Common myeloid progenitor, CD34-positive (primary cell): ENCODE results near the gene SPRED1.
A peak's percentile ranks its signal among the peaks of the same experiment; 100 is the strongest.
"Not testable (repeated sequence)": the region's sequence is repeated elsewhere in the genome, so short reads cannot be mapped to it uniquely, and the experiment has no call there.

Source experiments
- CTCF ChIA-PET: fragments of 350-600 bp; sonication (Branson Sonifier 250); formaldehyde crosslinking; loops from one replicate; lab custom pipeline; 2021; ENCODE audit warnings: antibody characterized with exemption; lab: Charles Lee
- POLR2A ChIA-PET: fragments of 350-600 bp; sonication (Branson Sonifier 250); formaldehyde crosslinking; loops from one replicate; lab custom pipeline; 2021; ENCODE audit warnings: antibody characterized with exemption; lab: Charles Lee
- DNase-seq, 3 donors: peaks; one replicate each; pipeline versions ENCODE4 v3.0.0 to v3.0.0-alpha.2; 2013
- H3K27ac ChIP-seq, 2 experiments: 1 replicate in 1 of 2; 2 replicates in 1 of 2; pipeline ENCODE4 v1.7.0; 2013; ENCODE audit warnings: inconsistent platforms in 2 of 2, low read length in 2 of 2, mild to moderate bottlenecking in 2 of 2, low read depth in 1 of 2, moderate library complexity in 1 of 2; ENCODE audit not compliant: severe bottlenecking in 2 of 2, insufficient read depth in 1 of 2, poor library complexity in 1 of 2
- H3K27me3 ChIP-seq, 5 experiments: replicated peaks in 2 of 5; 1 replicate in 3 of 5; 2 replicates in 2 of 5; pipeline versions ENCODE4 v1.6.1 to v1.7.0; 2013; ENCODE audit warnings: low read length in 4 of 5, mild to moderate bottlenecking in 2 of 5, moderate library complexity in 2 of 5, inconsistent platforms in 1 of 5; ENCODE audit not compliant: insufficient read depth in 5 of 5, control insufficient read depth in 4 of 5
- H3K36me3 ChIP-seq, 4 experiments: 1 replicate in 2 of 4; 2 replicates in 2 of 4; pipeline versions ENCODE4 v1.6.1 to v1.7.0; 2013; ENCODE audit warnings: low read length in 3 of 4, control low read depth in 1 of 4, mild to moderate bottlenecking in 1 of 4; ENCODE audit not compliant: control insufficient read depth in 4 of 4, insufficient read depth in 4 of 4
- H3K4me1 ChIP-seq, 4 experiments: 1 replicate in 3 of 4; 2 replicates in 1 of 4; pipeline versions ENCODE4 v1.6.1 to v1.7.1; 2013; ENCODE audit warnings: low read length in 3 of 4, mild to moderate bottlenecking in 3 of 4, control low read depth in 1 of 4, inconsistent platforms in 1 of 4, moderate library complexity in 1 of 4; ENCODE audit not compliant: control insufficient read depth in 4 of 4, insufficient read depth in 4 of 4; ENCODE audit errors: control extremely low read depth in 1 of 4
- H3K4me3 ChIP-seq, 7 experiments: 1 replicate in 4 of 7; 2 replicates in 3 of 7; pipeline versions ENCODE4 v1.5.1 to v1.7.0; 2013; ENCODE audit warnings: mild to moderate bottlenecking in 7 of 7, low read length in 6 of 7, moderate library complexity in 6 of 7, inconsistent platforms in 2 of 7, low read depth in 2 of 7, control low read depth in 1 of 7; ENCODE audit not compliant: insufficient read depth in 4 of 7, control insufficient read depth in 1 of 7; ENCODE audit errors: extremely low read depth in 1 of 7
- H3K9me3 ChIP-seq, 5 experiments: 1 replicate in 4 of 5; 2 replicates in 1 of 5; pipeline versions ENCODE4 v1.6.1 to v1.7.1; 2013; ENCODE audit warnings: low read length in 4 of 5, mild to moderate bottlenecking in 2 of 5, inconsistent platforms in 1 of 5, low read depth in 1 of 5, moderate library complexity in 1 of 5; ENCODE audit not compliant: control insufficient read depth in 4 of 5, insufficient read depth in 2 of 5; ENCODE audit errors: control extremely low read depth in 1 of 5
- WGBS: methylation state at CpG from one replicate; pipeline ENCODE4 v1.1.5; 2013; ENCODE audit not compliant: insufficient coverage; 5-methylcytosine and 5-hydroxymethylcytosine counted together

Gene SPRED1

DNA sequence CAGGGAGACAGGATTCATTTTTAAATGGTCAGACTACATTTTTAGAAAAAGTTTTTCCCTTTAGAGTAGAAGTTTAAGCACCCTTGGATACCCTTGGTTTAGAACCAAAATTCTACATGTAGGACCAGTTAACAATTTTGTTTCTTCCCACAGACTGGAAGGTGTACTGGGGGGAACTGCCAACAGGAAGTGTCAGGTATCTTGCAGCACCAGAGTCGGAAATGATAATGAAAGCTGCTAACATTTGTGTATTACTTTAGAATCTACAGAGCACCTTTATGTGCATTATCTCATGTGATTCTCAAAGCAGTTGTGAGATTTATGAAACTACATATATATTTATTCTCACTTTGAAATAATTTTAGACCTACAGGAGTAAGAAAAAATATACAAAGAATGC is 21.5 kb downstream of the SPRED1 start:
- H3K9me3 ChIP-seq = peaks cover 0 to 2% (median 0%) of the 10 kb centered on the region in 5 experiments
- ChIA-PET CTCF (no interaction called here), POLR2A (no interaction called here)
- no CpG with 5 or more reads among the region's 1 CpG for WGBS
- no peaks in the 10 kb centered on the region for H3K27me3 ChIP-seq
- no peak overlapping the region for H3K4me3 ChIP-seq
- H3K4me1 ChIP-seq = peaks cover 0 to 7% (median 1%) of the 10 kb centered on the region in 4 experiments
- H3K27ac ChIP-seq = no peak overlapping the region
- DNase-seq = peak in 2 of 3 donors; percentile 11 to 42
- peaks cover 0 to 2% (median 0%) of the 10 kb centered on the region in 4 experiments for H3K36me3 ChIP-seq

DNA sequence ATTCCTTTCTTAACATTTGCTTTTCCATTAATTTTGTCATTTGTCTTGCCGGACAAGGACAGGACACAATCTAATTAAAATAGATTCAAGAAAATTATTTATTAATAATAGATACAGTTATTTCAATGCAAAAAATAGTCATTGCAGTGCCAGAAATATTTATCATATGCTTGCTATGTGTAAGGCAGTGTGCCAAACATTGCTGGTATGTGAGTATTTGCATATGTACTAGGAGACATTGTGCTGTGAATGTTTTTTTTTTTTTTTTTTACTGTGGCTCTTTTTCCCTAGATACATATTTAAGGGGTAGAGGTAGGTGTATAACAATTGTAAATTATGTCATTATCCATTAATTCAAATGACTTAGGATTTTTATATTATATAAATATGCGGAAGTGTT is 23.3 kb downstream of the SPRED1 start:
- Histone ChIP-seq H3K4me3 (no peak overlapping the region), H3K9me3 (peaks cover 0 to 2% (median 0%) of the 10 kb centered on the region in 5 experiments), H3K27me3 (no peaks in the 10 kb centered on the region), H3K27ac (no peak overlapping the region), H3K36me3 (no peaks in the 10 kb centered on the region), H3K4me1 (peaks cover 0 to 7% (median 1%) of the 10 kb centered on the region in 4 experiments)
- POLR2A ChIA-PET = no interaction called here
- CTCF ChIA-PET = no interaction called here
- no CpG with 5 or more reads among the region's 2 CpGs for WGBS
- no peak for DNase-seq

DNA sequence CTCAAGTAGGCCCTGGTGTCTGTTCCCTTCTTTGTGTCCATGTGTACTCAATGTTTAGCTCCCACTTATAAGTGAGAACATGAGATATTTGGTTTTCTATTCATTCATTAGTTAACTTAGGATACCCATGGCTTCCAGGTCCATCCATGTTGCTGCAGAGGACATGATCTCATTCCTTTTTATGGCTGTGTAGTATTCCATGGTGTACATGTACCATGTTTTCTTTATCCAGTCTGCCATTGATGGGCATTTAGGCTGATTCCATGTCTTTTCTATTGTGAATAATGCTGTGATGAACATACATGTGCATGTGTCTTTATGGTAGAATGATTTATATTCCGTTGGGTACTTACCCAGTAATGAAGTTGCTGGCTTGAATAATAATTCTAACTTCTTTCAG is 24.6 kb downstream of the SPRED1 start:
- no CpG with 5 or more reads among the region's 1 CpG for WGBS
- H3K27ac ChIP-seq, H3K4me3 ChIP-seq, H3K36me3 ChIP-seq, H3K27me3 ChIP-seq, DNase-seq, H3K4me1 ChIP-seq, CTCF ChIA-PET, H3K9me3 ChIP-seq: not testable (repeated sequence)
- POLR2A ChIA-PET = interaction anchor here (0.7 kb wide), 1 partner anchor 263 kb away, joined by 5 read pairs; no protein-coding TSS in a partner anchor

DNA sequence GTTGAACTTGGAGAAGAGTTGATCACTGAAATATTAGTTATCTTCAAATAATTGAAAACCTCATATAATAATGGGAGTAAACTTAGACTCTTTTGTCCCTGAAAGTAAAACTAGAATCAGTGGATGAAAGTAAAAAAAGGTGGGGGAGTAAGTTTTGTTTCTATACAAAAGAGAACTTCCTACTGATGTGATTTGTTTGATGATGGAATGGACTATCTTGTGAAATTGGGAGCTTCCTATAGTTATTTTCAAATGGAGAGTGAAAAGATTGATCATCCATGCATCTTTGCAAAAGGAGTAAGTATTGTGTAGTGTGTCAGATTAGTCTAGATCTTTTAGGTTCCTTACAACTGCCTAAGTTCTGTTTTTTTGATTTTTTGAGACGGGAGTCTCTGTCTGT is 28.4 kb downstream of the SPRED1 start:
- no peak overlapping the region for H3K27ac ChIP-seq
- CTCF ChIA-PET = interaction anchor here (0.6 kb wide), 1 partner anchor 23 kb away, joined by 3 read pairs; no protein-coding TSS in a partner anchor
- DNase-seq = no peak
- no peaks in the 10 kb centered on the region for H3K36me3 ChIP-seq
- H3K4me3 ChIP-seq = no peak overlapping the region
- H3K9me3 ChIP-seq = no peaks in the 10 kb centered on the region
- no peaks in the 10 kb centered on the region for H3K27me3 ChIP-seq
- POLR2A ChIA-PET = no interaction called here
- no CpG with 5 or more reads among the region's 1 CpG for WGBS
- no peaks in the 10 kb centered on the region for H3K4me1 ChIP-seq

DNA sequence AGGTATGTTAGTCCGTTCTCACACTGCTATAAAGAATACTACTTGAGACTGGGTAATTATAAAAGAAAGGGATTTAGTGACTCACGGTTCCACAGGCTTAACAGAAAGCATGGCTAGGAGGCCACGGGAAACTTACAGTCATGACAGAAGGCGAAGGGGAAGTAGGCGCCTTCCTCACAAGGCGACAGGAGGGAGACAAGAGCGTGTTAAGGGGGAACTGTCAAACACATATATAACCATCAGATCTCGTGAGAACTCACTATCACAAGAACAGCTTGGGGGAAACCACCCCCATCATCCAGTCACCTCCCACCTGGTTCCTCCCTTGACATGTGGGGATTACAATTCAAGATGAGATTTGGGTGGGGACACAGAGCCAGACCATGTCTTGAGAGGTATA is 30.4 kb downstream of the SPRED1 start:
- no peaks in the 10 kb centered on the region for H3K4me1 ChIP-seq
- H3K9me3 ChIP-seq = no peaks in the 10 kb centered on the region
- WGBS = 90% methylated on average over 3 of the region's 8 CpGs
- ChIA-PET POLR2A (no interaction called here), CTCF (interaction anchor here (1.2 kb wide), 1 partner anchor 30 kb away, joined by 3 read pairs; no protein-coding TSS in a partner anchor)
- H3K27ac ChIP-seq = no peak overlapping the region
- no peaks in the 10 kb centered on the region for H3K36me3 ChIP-seq
- H3K27me3 ChIP-seq = no peaks in the 10 kb centered on the region
- no peak overlapping the region for H3K4me3 ChIP-seq
- DNase-seq = peak in 2 of 3 donors; percentile 52 to 69

DNA sequence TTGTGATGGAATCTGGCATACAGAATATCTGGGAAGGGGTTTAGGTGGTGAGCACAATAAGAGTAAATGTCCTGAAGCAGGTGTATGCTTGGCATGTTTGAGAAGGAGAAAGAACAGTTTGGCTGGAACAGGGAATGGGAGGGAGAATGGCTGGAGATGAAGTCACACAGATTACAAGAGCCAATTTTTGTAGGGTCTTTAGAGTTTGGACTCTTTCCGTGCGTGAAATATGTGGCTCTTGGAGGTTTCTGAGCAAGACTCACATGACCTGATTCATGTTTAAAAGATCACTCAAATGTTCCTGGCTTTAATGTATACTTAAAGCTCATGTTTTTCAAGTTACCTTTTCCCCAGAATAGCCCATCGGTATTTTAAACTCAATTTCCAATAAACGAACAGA is 32.8 kb downstream of the SPRED1 start:
- no peak overlapping the region for H3K4me3 ChIP-seq
- H3K9me3 ChIP-seq = peaks cover 0 to 7% (median under 1%) of the 10 kb centered on the region in 5 experiments
- H3K27me3 ChIP-seq = no peaks in the 10 kb centered on the region
- 98% methylated on average over 4 of the region's 4 CpGs for WGBS
- peaks cover 0 to 2% (median under 1%) of the 10 kb centered on the region in 4 experiments for H3K36me3 ChIP-seq
- POLR2A ChIA-PET = no interaction called here
- H3K4me1 ChIP-seq = no peaks in the 10 kb centered on the region
- no peak overlapping the region for H3K27ac ChIP-seq
- no peak for DNase-seq
- CTCF ChIA-PET = interaction anchor here (0.9 kb wide), 1 partner anchor 64 kb away, joined by 3 read pairs; no protein-coding TSS in a partner anchor

DNA sequence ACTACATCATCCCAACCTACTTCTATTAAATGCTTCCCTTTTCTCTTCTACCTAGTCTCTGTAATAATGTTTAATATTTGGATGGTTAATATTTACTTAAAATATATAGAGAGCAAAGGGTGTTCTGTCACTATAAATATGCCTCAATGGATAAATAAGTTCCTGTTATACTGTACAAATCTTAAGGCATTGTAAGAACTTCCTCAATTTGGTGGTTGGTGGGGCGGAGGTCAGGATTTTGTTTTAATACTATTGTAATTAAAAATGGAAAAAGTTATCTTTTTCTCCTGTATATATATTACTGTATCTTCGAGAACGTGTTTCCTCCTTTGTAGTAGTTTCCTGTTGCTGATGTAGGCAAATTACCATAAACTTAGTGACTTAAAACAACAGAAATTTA is 41.5 kb downstream of the SPRED1 start:
- peaks cover 0 to 4% (median under 1%) of the 10 kb centered on the region in 4 experiments for H3K36me3 ChIP-seq
- ChIA-PET POLR2A (no interaction called here), CTCF (interaction anchor here (0.9 kb wide), 1 partner anchor 36 kb away, joined by 3 read pairs; no protein-coding TSS in a partner anchor)
- peaks cover 0 to 10% (median 5%) of the 10 kb centered on the region in 5 experiments for H3K9me3 ChIP-seq
- H3K4me3 ChIP-seq = no peak overlapping the region
- H3K4me1 ChIP-seq = peaks cover 0 to 9% (median 6%) of the 10 kb centered on the region in 4 experiments
- no peak overlapping the region for H3K27ac ChIP-seq
- no peaks in the 10 kb centered on the region for H3K27me3 ChIP-seq
- peak; percentile 2 to 64 (median 50) for DNase-seq
- WGBS = no CpG with 5 or more reads among the region's 3 CpGs
